Effector memory CD8-positive, alpha-beta T cell (primary cell): ENCODE measurements around the gene NFATC2.

ENCODE experiments used
- ATAC-seq: fragments of 150-1000 bp; cut with Tn5 transposase; replicated peaks from 2 replicates; pipeline ENCODE4 v1.10.0; 2021; ENCODE audit warnings: mild to moderate bottlenecking, moderate library complexity
- DNase-seq, 3 experiments: peaks; one replicate each; pipeline ENCODE4 v3.0.0; 2021
- H3K27ac Mint-ChIP-seq, 2 donors: one replicate each; pipeline ENCODE4 v1.8.0; 2022; ENCODE audit warnings: mild to moderate bottlenecking in 2 of 2, mixed read lengths in 2 of 2, moderate library complexity in 2 of 2
- H3K27me3 Mint-ChIP-seq, 2 donors: one replicate each; pipeline ENCODE4 v1.8.0; 2022; ENCODE audit warnings: mixed read lengths in 2 of 2
- H3K36me3 Mint-ChIP-seq: one replicate; pipeline ENCODE4 v1.8.0; 2022; ENCODE audit warnings: mild to moderate bottlenecking, moderate library complexity, mixed read lengths; ENCODE audit not compliant: insufficient read depth
- H3K4me1 Mint-ChIP-seq, 2 donors: one replicate each; pipeline ENCODE4 v1.8.0; 2022; ENCODE audit warnings: low read depth in 2 of 2, mixed read lengths in 2 of 2
- H3K4me3 Mint-ChIP-seq, 2 donors: one replicate each; pipeline ENCODE4 v1.8.0; 2022; ENCODE audit warnings: mild to moderate bottlenecking in 2 of 2, mixed read lengths in 2 of 2, moderate library complexity in 2 of 2
- H3K9me3 Mint-ChIP-seq, 2 donors: one replicate each; pipeline ENCODE4 v1.8.0; 2022; ENCODE audit warnings: mixed read lengths in 2 of 2

NFATC2 gene

GRCh38 chr20:51460163-51460562 is 82.4 kb downstream of the NFATC2 start:
- peaks cover 27 to 50% of the 10 kb centered on the region in 2 donors for H3K4me1 Mint-ChIP-seq
- DNase-seq (no peak), ATAC-seq (no peak)
- no peak overlapping the region for H3K4me3 Mint-ChIP-seq
- H3K9me3 Mint-ChIP-seq = no peaks in the 10 kb centered on the region
- peak overlapping the region in 1 of 2 donors; percentile 46 for H3K27ac Mint-ChIP-seq
- H3K36me3 Mint-ChIP-seq = peaks cover 49% of the 10 kb centered on the region
- H3K27me3 Mint-ChIP-seq = no peaks in the 10 kb centered on the region

- Mint-ChIP-seq H3K27ac (no peak overlapping the region), H3K9me3 (no peaks in the 10 kb centered on the region), H3K4me1 (peaks cover 21 to 40% of the 10 kb centered on the region in 2 donors), H3K4me3 (no peak overlapping the region), H3K27me3 (no peaks in the 10 kb centered on the region), H3K36me3 (peaks cover 52% of the 10 kb centered on the region)
- no peak for DNase-seq
- no peak for ATAC-seq
Observed at GRCh38 chr20:51458751-51459439, 83.6 kb downstream of the NFATC2 start.

GRCh38 chr20:51457533-51457932 is 85.0 kb downstream of the NFATC2 start:
- DNase-seq (no peak), ATAC-seq (no peak)
- peaks cover 53% of the 10 kb centered on the region for H3K36me3 Mint-ChIP-seq
- H3K27ac Mint-ChIP-seq = peak overlapping the region; percentile 77 to 79
- H3K4me1 Mint-ChIP-seq = peaks cover 23 to 44% of the 10 kb centered on the region in 2 donors
- H3K9me3 Mint-ChIP-seq = no peaks in the 10 kb centered on the region
- no peaks in the 10 kb centered on the region for H3K27me3 Mint-ChIP-seq
- peak overlapping the region in 1 of 2 donors; percentile 8 for H3K4me3 Mint-ChIP-seq

GRCh38 chr20:51456511-51457509 is 85.7 kb downstream of the NFATC2 start:
- no peak for DNase-seq
- Mint-ChIP-seq H3K27ac (peak overlapping the region; percentile 79 to 82), H3K4me1 (peaks cover 24 to 50% of the 10 kb centered on the region in 2 donors), H3K27me3 (no peaks in the 10 kb centered on the region), H3K4me3 (peak overlapping the region in 1 of 2 donors; percentile 8), H3K9me3 (no peaks in the 10 kb centered on the region), H3K36me3 (peaks cover 56% of the 10 kb centered on the region)
- no peak for ATAC-seq

GRCh38 chr20:51454250-51454865 is 88.2 kb downstream of the NFATC2 start:
- no peak for ATAC-seq
- Mint-ChIP-seq H3K27ac (peak overlapping the region in 1 of 2 donors; percentile 82), H3K4me3 (no peak overlapping the region), H3K27me3 (no peaks in the 10 kb centered on the region), H3K4me1 (peaks cover 30 to 52% of the 10 kb centered on the region in 2 donors), H3K36me3 (peaks cover 60% of the 10 kb centered on the region), H3K9me3 (no peaks in the 10 kb centered on the region)
- no peak for DNase-seq

- Mint-ChIP-seq H3K36me3 (peaks cover 56% of the 10 kb centered on the region), H3K9me3 (no peaks in the 10 kb centered on the region), H3K4me1 (peaks cover 29 to 53% of the 10 kb centered on the region in 2 donors), H3K27me3 (no peaks in the 10 kb centered on the region), H3K4me3 (no peak overlapping the region), H3K27ac (peak overlapping the region; percentile 82 to 86)
- DNase-seq = no peak
- ATAC-seq = no peak
Observed at GRCh38 chr20:51452734-51453365, 89.7 kb downstream of the NFATC2 start.

GRCh38 chr20:51452091-51452613 is 90.4 kb downstream of the NFATC2 start:
- H3K4me1 Mint-ChIP-seq = peaks cover 27 to 54% of the 10 kb centered on the region in 2 donors
- H3K27ac Mint-ChIP-seq = peak overlapping the region; percentile 82 to 86
- H3K36me3 Mint-ChIP-seq = peaks cover 55% of the 10 kb centered on the region

GRCh38 chr20:51451484-51451883 is 91.0 kb downstream of the NFATC2 start:
- Mint-ChIP-seq H3K4me3 (no peak overlapping the region), H3K9me3 (no peaks in the 10 kb centered on the region), H3K36me3 (peaks cover 56% of the 10 kb centered on the region), H3K27ac (peak overlapping the region; percentile 75 to 82), H3K4me1 (peaks cover 22 to 51% of the 10 kb centered on the region in 2 donors), H3K27me3 (no peaks in the 10 kb centered on the region)
- ATAC-seq = no peak
- no peak for DNase-seq

More at GRCh38 chr20:51452091-51452613, 90.4 kb downstream of the NFATC2 start:
- Mint-ChIP-seq H3K4me3 (no peak overlapping the region), H3K27me3 (no peaks in the 10 kb centered on the region), H3K9me3 (no peaks in the 10 kb centered on the region)
- DNase-seq (no peak), ATAC-seq (no peak)

- Mint-ChIP-seq H3K27me3 (no peaks in the 10 kb centered on the region), H3K27ac (peak overlapping the region; percentile 75 to 82)
Observed at GRCh38 chr20:51450984-51451383, 91.5 kb downstream of the NFATC2 start.

GRCh38 chr20:51450221-51450712 is 92.3 kb downstream of the NFATC2 start:
- H3K4me1 Mint-ChIP-seq = peaks cover 23 to 56% of the 10 kb centered on the region in 2 donors
- ATAC-seq (no peak), DNase-seq (no peak)
- H3K36me3 Mint-ChIP-seq = peaks cover 62% of the 10 kb centered on the region
- H3K9me3 Mint-ChIP-seq = no peaks in the 10 kb centered on the region
- no peak overlapping the region for H3K4me3 Mint-ChIP-seq
- H3K27me3 Mint-ChIP-seq = no peaks in the 10 kb centered on the region
- peak overlapping the region in 1 of 2 donors; percentile 77 for H3K27ac Mint-ChIP-seq

More at GRCh38 chr20:51450984-51451383, 91.5 kb downstream of the NFATC2 start:
- no peak for ATAC-seq
- H3K4me3 Mint-ChIP-seq = no peak overlapping the region
- DNase-seq = no peak
- peaks cover 61% of the 10 kb centered on the region for H3K36me3 Mint-ChIP-seq
- H3K9me3 Mint-ChIP-seq = no peaks in the 10 kb centered on the region
- peaks cover 22 to 52% of the 10 kb centered on the region in 2 donors for H3K4me1 Mint-ChIP-seq

GRCh38 chr20:51449498-51450220 is 92.9 kb downstream of the NFATC2 start:
- ATAC-seq (no peak), DNase-seq (no peak)
- H3K27me3 Mint-ChIP-seq = no peaks in the 10 kb centered on the region
- H3K36me3 Mint-ChIP-seq = peaks cover 62% of the 10 kb centered on the region
- peak overlapping the region; percentile 77 to 87 for H3K27ac Mint-ChIP-seq
- H3K9me3 Mint-ChIP-seq = no peaks in the 10 kb centered on the region
- no peak overlapping the region for H3K4me3 Mint-ChIP-seq
- H3K4me1 Mint-ChIP-seq = peaks cover 29 to 58% of the 10 kb centered on the region in 2 donors

- DNase-seq = no peak
- Mint-ChIP-seq H3K27ac (peak overlapping the region; percentile 44 to 87), H3K27me3 (no peaks in the 10 kb centered on the region), H3K9me3 (no peaks in the 10 kb centered on the region), H3K36me3 (peaks cover 60% of the 10 kb centered on the region), H3K4me1 (peaks cover 39 to 69% of the 10 kb centered on the region in 2 donors), H3K4me3 (no peak overlapping the region)
- ATAC-seq = no peak
Observed at GRCh38 chr20:51447765-51448148, 94.8 kb downstream of the NFATC2 start.
